HG03354 (cell line): Measurements from ENCODE around the gene WSB2.

Source experiments
- ATAC-seq: cut with Tn5 transposase; IDR thresholded peaks from one replicate; pipeline ENCODE4 v1.9.1; 2021; ENCODE audit warnings: mild to moderate bottlenecking; ENCODE audit not compliant: unreplicated experiment, poor library complexity, severe bottlenecking

Gene WSB2

DNA sequence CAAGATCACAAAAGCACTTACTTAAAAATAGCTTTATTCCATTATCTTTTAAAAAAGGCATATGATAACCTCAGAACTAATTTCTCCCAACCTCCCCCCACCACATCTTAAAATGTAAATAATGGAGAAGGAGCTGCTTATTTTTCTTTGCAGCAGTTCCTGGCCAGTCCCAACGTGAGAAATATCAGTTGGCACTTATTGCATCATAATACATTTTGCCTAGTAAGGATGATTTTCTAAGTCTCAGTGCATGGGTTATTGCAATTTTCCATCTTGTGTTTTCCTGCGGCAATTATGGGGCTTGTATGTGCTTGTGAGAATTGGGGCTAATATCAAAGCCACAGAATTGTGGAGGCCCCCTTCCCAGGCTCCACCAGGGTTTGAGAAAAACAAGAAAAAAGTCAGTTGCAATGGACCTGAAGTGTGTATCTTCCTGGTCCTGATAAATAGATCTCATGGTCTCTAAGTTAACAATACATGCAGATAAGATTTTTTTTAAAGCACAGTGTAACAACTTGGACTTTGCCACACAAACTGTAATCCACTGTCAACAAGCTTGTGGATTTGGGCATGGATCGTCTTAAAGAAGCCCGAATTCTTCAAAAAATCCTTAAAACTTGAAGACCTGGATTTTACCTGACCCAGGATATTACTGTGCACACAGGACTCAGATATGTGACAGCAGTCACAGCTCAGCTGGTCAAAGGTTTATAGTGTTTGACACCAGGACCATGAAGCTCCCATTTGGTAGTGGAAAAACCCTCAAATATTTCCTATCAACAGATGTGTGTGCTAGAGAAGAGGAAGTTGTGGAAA is 2.8 kb upstream of the WSB2 start:
- ATAC-seq, result no peak

GRCh38 chr12:118061873-118062843 is 1.2 kb upstream of the WSB2 start:
- ATAC-seq, result no peak

- ATAC-seq, result peak; percentile 43
Measured at GRCh38 chr12:118060301-118061010, 523 bp downstream of the WSB2 start.

DNA sequence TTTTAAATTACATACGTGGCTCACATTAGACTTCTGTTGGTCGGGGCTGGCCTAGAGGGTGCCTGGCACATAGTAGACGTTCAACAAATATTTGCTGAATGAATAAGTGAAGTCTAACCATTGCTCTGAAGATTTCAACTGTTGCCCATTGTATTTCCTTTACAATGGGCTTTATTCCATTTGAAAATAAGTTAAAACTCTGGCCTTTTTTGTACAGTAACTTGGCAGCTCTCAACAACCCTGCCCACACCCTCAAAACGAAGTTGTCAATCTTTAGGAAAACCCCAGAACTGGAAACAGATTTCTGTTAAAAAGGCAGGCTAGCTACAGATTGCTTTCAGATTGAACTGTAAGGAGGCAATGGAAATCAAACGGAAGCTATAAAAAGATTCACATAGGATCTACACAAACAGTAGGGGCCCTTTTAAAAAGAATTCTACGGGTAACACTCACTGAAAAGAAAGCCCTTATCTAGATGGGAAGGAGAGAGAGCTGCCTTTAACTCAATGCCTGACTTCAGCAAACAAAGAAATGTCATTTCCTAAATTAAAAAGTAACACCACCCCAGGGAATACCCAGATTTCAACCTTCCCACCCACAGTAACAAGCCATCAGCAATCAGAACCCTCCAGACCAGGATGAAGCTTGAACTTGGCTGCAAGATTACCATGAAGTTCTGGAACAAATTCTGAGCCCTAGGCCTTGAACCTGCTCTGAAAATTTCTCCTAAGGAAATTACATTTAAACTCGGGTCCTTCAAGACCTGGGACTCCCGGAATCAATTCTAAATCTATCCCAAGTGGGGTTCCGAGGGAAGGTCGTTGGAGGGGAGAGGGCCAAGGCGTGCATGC is 1.4 kb downstream of the WSB2 start:
- no peak for ATAC-seq

DNA sequence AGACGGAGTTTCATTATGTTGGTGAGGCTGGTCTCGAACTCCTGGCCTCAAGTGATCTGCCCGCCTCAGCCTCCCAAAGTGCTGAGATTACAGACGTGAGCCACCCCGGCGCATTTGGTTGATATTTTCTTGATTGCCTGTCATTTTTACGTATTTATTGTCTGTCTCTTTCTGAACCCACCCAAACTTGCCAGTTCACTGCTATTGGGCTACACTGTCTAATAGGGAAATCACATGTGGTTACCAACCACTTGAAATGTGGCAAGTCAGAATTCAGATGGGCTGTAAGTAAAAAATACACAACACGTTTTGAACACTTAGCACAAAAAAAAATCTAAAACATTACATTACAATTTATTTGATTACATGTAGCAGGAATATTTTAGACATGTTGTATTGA is 2.1 kb downstream of the WSB2 start:
- no peak for ATAC-seq

GRCh38 chr12:118058227-118058626 is 2.8 kb downstream of the WSB2 start:
- no peak for ATAC-seq

DNA sequence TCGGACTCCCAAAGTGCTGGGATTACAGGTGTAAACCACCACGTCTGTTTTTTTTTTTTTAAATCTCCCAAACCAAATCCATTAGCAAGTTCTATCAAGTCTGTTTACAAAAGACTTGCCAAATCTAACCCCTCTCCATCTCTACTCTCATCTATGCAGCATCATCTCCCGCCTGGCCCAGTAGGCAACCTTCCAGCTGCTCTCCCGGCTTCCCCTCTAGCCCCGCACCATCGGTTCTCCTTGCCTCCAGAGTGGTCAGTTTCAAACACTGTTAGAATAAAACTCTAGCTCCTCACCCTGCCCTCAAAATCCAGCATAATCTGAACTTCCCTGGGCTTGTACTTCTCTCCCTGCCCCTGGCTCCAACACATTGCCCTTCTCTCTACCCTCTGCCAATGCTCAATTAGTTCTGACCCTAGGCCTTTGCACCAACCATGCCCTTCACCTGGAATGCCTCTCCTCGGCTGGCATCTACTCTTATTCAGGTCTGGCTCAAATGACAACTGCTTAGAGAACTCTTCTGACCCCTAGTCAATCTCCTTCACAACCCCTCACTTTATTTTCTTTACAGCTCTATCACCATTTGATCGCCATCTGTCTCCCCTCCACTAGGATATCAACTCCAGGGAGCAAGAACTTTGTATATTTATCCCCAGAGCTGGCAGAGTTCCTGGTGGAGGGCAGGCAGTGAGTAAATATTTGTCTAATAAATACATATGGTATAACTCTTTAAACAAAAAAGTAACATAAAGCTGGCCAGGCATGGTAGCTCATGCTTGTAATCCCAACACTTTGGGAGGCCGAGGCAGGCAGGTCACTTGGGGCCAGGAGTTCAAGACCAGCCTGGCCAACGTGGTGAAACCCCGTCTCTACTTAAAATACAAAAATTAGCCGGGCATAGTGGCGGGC is 4.9 kb downstream of the WSB2 start:
- ATAC-seq, result no peak

DNA sequence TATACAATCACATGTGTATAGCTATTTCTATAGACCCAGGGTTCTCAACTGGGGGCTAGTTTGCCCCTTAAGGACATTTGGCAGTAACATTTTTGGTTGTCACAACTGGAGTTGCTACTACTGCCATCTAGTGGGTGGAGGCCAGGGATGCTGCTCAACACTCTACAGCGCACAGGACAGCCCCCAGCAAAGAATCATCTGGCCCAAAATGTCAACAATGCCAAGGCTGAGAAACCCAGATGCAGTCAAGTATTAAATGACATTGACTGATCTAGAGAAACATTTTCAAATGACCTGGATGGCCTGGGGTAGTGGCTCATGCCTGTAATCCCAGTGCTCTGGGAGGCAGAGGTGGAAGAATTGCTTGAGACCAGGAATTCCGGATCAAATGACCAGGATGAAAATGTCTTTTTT is 5.8 kb downstream of the WSB2 start:
- peak; percentile 87 for ATAC-seq

DNA sequence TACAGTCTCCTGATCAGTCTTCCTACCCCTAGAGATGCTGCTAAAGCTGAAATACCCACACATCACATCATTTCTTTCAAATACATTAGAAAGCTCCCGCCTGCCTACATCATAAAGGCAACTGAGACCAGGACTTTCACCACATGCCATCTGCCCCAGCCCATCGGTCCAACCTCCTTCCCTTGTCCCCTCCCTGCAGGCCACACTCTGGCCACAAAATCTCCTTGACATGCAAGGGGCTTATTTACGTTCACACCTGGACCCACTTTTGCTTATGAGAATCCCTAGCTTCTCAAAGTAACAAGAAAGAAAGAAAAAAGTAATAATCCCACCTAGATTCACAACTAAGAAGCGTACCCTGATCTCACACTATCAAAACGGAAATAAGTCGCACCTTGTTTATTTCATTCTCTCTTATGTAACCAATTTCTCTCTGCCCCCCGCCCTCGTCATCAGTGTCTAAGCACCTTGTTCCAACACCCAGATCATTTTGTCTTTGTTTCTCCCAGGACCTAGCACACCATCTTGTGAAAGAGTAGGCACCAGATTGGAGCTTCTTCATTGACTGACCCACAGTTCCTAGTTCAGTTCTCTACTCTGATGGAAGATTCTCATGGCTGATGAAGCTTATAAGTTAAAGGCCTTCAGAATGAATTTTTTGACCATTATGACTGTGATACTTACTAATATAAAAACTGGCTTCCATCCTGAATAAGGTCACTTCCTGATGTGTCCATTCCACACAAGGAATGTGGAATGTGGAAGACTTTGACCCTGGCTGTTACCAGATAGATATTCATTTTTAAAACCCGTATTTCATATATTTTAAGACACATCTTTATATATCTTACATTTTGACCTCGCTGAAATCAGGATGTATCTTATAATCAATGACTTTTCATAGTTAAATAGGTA is 7.7 kb downstream of the WSB2 start:
- ATAC-seq, result no peak

GRCh38 chr12:118052324-118053070 is 8.5 kb downstream of the WSB2 start:
- no peak for ATAC-seq

DNA sequence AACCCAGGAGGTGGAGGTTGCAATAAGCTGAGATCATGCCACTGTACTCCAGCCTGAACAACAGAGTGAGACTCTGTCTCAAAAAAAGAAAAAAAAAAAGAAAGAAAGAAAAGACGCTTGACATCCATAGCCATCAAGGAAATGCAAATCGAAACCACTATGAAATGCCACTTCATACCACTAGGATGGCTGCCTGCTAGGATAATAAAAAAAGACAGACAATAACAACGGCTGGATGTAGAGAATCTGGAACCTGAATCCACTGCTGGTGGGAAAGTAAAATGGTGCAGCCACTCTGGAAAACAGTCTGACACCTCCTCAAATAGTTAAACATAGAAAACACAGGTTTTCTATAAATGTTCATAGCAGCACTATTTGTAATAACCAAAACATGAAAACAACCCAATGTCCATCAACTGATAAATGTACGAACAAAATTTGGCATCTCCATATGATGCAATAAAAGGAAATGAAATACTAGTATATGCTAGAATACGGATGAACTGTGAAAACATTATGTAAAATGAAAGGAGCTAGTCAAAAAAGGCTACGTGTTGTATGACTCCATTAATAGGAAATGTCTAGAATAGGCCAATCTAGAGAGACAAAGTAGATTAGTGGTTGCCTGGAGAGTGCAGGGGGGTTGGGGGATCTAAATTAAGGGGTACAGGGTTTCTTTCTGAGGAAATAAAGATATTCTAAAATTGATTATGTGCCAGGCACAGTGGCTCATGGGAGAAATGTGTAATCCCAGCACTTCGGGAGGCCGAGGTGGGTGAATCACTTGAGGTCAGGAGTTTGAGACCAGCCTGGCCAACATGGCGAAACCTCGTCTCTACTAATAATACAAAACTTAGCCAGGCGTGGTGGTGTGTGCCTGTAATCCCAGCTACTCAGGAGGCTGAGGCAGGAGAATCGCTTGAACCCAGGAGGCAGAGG is 9.7 kb downstream of the WSB2 start:
- no peak for ATAC-seq

DNA sequence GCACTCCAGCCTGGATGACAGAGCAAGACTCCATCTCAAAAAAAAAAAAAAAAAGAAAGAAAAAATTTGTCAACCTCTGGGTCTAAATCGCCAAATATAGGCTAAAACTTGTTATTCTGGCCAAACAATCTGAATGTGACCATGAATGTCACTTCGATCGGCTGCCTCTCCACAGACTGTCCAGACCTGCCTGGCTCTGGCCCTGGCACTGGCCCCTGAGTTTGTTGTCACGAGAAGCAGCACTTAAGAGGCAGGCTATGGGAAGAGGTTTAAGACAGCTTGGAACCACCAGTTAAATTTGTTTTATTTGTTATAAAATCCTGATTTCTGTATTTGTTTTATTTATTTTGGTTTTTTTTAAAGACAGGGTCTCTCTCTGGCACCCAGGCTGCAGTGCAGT is 14.5 kb downstream of the WSB2 start:
- ATAC-seq, result no peak

DNA sequence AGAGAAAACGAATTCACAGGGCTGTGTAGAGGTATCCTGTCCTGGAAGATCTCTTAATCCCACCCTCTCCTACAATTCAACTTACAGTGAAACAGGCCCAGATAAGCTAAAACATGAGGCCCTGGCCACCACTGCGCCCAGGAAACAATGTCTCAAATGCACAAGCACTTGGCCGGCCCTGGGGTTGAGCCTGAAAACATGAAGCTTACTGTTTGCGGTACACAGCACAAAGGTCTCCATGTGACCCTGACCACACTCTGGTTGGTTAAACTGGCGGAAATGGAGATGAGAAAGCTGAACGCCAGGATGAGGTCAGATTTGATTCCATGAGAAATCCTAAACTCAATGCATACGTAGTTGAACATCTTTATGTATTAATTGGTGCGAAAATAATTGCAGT is 16.4 kb downstream of the WSB2 start:
- no peak for ATAC-seq

DNA sequence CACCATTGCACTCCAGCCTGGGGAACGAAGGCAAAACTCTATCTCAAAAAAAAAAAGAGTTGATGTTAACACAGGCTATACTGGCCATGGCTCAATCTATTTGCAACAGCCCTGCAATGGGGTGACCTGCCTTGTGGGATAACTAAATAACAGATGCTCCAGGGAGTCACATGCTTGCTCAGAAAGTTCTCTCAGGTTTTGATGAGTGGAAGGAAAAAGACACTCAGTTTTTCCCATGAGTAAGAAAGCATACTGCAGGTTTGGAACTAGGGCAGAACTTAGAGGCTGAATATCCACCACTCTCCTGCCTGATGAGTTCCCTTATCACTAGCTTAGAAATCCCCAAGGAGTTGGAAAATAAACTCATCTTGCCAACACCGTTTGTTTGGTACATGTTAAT is 16.9 kb downstream of the WSB2 start:
- no peak for ATAC-seq

DNA sequence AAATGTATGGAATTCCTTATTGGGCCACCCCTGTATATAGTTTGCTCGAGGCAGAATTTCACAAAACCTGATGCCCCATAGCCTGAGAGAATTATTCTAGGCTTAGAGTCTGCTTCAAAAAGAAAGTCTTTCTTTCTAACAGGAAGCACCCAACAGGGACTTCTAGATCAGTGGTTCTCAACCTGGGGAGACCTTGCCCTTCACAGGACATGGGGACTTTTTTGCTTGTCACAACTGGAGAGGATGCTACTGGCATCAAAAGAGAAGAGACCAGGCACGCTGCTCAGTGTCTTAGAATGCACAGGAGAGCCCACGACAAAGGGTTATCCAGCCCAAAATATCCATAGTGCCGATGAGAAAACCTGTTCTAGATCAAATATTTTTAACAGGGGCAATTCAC is 18.9 kb downstream of the WSB2 start:
- ATAC-seq, result no peak

- ATAC-seq, result no peak
Measured at GRCh38 chr12:118038137-118038536, 22.8 kb downstream of the WSB2 start.
